Esophagus muscularis mucosa (tissue), 4 donors: ENCODE data around the gene DBNL.

Experiments used
- EP300 ChIP-seq: sonication (generic); formaldehyde crosslinking; IDR thresholded peaks from one replicate; pipeline ENCODE4 v1.6.1; 2017; ENCODE audit warnings: antibody characterized with exemption
- POLR2AphosphoS5 ChIP-seq, 2 donors: sonication (generic); formaldehyde crosslinking; IDR thresholded peaks; one replicate each; pipeline ENCODE4 v1.6.1; 2017; ENCODE audit warnings: antibody characterized with exemption in 2 of 2
- TF ChIP-seq, protein P1 (sequence below), 3 experiments: fragments of 200-600 bp in 2 of 3; fragments of 450-650 bp in 1 of 3; sonication (generic) in 2 of 3; IDR thresholded peaks; one replicate each; pipeline ENCODE4 v1.5.1; 2017 to 2019; ENCODE audit warnings: antibody characterized with exemption in 3 of 3, mild to moderate bottlenecking in 2 of 3, moderate library complexity in 1 of 3

DNA sequence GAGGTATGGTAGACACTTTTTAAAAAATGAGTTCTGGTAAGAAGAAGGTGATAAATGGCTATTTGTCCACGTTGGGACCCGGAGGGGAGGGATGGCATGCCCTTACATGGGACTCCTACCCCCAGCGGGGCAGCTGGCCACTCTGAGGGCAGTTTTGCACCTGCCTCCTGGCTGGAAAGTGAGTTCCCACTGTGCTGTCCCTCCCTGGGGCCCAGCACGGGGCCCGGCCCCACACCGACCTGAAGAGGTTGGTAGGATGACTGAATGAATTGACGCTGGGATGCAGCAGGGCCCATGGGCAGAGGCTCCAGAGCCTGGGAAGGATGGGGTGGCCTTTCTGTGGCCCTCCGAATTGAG lies 59.0 kb downstream of the DBNL start:
- TF ChIP-seq, protein P1, sequence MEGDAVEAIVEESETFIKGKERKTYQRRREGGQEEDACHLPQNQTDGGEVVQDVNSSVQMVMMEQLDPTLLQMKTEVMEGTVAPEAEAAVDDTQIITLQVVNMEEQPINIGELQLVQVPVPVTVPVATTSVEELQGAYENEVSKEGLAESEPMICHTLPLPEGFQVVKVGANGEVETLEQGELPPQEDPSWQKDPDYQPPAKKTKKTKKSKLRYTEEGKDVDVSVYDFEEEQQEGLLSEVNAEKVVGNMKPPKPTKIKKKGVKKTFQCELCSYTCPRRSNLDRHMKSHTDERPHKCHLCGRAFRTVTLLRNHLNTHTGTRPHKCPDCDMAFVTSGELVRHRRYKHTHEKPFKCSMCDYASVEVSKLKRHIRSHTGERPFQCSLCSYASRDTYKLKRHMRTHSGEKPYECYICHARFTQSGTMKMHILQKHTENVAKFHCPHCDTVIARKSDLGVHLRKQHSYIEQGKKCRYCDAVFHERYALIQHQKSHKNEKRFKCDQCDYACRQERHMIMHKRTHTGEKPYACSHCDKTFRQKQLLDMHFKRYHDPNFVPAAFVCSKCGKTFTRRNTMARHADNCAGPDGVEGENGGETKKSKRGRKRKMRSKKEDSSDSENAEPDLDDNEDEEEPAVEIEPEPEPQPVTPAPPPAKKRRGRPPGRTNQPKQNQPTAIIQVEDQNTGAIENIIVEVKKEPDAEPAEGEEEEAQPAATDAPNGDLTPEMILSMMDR (IDR thresholded peaks at IDR 0.05), result no peak
- TF ChIP-seq EP300 (no peak), POLR2AphosphoS5 (IDR thresholded peaks at IDR 0.05) (no peak)
